Keratinocyte (primary cell): ENCODE measurements around the gene CLSTN2.

ENCODE experiments used
- EZH2 ChIP-seq: IDR thresholded peaks from one replicate; pipeline ENCODE4 v1.6.1; 2012; ENCODE audit warnings: inconsistent platforms, mild to moderate bottlenecking, low read length, moderate library complexity
- TF ChIP-seq, protein P1 (sequence below), 3 experiments: IDR thresholded peaks in 1 of 3; conservative IDR thresholded peaks in 1 of 3; optimal IDR thresholded peaks in 1 of 3; 2 replicates in 2 of 3; 3 replicates in 1 of 3; pipeline versions ENCODE3 to v1.5.1; 2011; ENCODE audit warnings: low read length in 3 of 3, mild to moderate bottlenecking in 3 of 3, moderate library complexity in 2 of 3, control low read depth in 1 of 3, inconsistent platforms in 1 of 3; ENCODE audit not compliant: insufficient read depth in 2 of 3; ENCODE audit errors: extremely low read depth in 1 of 3

DNA sequence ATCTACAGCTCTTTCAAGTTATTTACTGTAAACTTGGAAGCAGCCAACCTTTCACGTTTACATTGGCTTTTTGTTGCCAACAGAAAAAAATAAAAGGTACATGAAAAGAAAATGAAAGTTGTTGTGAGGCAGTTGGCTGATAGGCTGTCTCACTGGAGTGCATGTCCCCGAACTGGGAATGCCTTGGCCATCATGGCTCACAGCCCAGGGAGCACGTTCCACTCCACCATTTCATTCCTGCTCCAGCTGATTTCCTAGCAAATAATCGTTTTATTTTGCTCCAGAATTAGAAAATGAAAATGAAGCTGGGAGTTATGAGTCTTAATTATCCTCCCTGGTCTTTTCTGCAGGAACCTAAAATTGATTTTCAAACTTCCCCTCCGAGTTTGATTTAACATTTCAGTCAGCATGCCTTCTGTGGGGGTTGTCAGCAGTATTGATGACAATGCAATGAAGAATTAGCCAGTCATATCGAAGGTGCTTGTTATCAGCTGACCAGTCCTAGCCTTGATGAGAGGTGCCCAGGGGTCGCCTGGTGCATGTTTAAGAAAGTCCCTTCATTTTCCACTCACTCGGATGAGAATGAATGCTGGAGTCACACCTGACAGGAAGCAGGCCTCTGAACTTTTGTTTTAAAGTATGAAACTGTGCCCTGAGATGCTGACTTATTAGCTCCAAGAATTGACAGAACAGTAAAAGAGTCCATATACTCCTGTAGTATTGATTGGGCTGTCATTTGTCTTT lies 449.2 kb downstream of the CLSTN2 start:
- TF ChIP-seq, protein P1, sequence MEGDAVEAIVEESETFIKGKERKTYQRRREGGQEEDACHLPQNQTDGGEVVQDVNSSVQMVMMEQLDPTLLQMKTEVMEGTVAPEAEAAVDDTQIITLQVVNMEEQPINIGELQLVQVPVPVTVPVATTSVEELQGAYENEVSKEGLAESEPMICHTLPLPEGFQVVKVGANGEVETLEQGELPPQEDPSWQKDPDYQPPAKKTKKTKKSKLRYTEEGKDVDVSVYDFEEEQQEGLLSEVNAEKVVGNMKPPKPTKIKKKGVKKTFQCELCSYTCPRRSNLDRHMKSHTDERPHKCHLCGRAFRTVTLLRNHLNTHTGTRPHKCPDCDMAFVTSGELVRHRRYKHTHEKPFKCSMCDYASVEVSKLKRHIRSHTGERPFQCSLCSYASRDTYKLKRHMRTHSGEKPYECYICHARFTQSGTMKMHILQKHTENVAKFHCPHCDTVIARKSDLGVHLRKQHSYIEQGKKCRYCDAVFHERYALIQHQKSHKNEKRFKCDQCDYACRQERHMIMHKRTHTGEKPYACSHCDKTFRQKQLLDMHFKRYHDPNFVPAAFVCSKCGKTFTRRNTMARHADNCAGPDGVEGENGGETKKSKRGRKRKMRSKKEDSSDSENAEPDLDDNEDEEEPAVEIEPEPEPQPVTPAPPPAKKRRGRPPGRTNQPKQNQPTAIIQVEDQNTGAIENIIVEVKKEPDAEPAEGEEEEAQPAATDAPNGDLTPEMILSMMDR (optimal IDR thresholded peaks at IDR 0.05 in 1 of 3, IDR thresholded peaks at IDR 0.05 in 1 of 3, conservative IDR thresholded peaks at IDR 0.05 in 1 of 3; ENCODE audit: extremely low read depth in 1 of 3, insufficient read depth in 2 of 3, low read length in 3 of 3), result no peak
- TF ChIP-seq EZH2, result no peak
